Peyer's patch (tissue), 4 donors: Measurements from ENCODE around the gene FAAP100.

Source experiments
- CTCF ChIP-seq, 6 experiments: fragments of 450-650 bp in 4 of 6; fragments of 200-600 bp in 2 of 6; sonication (generic) in 1 of 6; IDR thresholded peaks; one replicate each; pipeline ENCODE4 v1.5.1; 2017 to 2019; ENCODE audit warnings: antibody characterized with exemption in 6 of 6, mild to moderate bottlenecking in 3 of 6, moderate library complexity in 1 of 6
- POLR2A ChIP-seq, 2 donors: fragments of 450-650 bp; IDR thresholded peaks; one replicate each; pipeline ENCODE4 v1.5.1; 2017; ENCODE audit warnings: antibody characterized with exemption in 2 of 2, mild to moderate bottlenecking in 2 of 2, moderate library complexity in 2 of 2

GRCh38 chr17:81524865-81525159, 27.3 kb downstream of the FAAP100 start:
- no peak for TF ChIP-seq CTCF (IDR thresholded peaks at IDR 0.05)
- TF ChIP-seq POLR2A (IDR thresholded peaks at IDR 0.05), result no peak
